D721Med (cell line): ENCODE measurements around the gene DUSP28.
A peak's percentile ranks its signal among the peaks of the same experiment; 100 is the strongest.

Experiments
- DNase-seq: peaks from one replicate; pipeline ENCODE4 v3.0.0; 2011; ENCODE audit warnings: low spot score; ENCODE audit not compliant: insufficient read length
- FAIRE-seq: peaks from 2 replicates; lab custom pipeline; 2011; peaks lifted over from hg19 to GRCh38; lab: Jason Lieb, UNC
- CTCF ChIP-seq: IDR thresholded peaks from 2 replicates; pipeline ENCODE4 v1.5.1; 2012; ENCODE audit warnings: mild to moderate bottlenecking, control low read depth; ENCODE audit not compliant: insufficient read depth; ENCODE audit errors: missing control alignments

Gene DUSP28

GRCh38 chr2:240585101-240585500 lies 24.9 kb downstream of the DUSP28 start:
- DNase-seq (no peak), FAIRE-seq (no peak)
- TF ChIP-seq CTCF, result no peak

- no peak for DNase-seq
- no peak for FAIRE-seq
- no peak for TF ChIP-seq CTCF
Measured at GRCh38 chr2:240585681-240586197, 25.6 kb downstream of the DUSP28 start.

- FAIRE-seq (no peak), DNase-seq (peak; percentile 90)
- TF ChIP-seq CTCF, result no peak
Measured at GRCh38 chr2:240586198-240586918, 26.2 kb downstream of the DUSP28 start, which contains the start of gene CAPN10. CAPN10 (plus strand) TSS chr2:240586734; CDS start chr2:240586912, 178 bp downstream.

- TF ChIP-seq CTCF, result no peak
- FAIRE-seq (no peak), DNase-seq (no peak)
Measured at GRCh38 chr2:240586919-240587800, 27.0 kb downstream of the DUSP28 start.

- DNase-seq (no peak), FAIRE-seq (no peak)
- TF ChIP-seq CTCF, result no peak
Measured at GRCh38 chr2:240588006-240588655, 28.0 kb downstream of the DUSP28 start.

GRCh38 chr2:240588669-240589068 lies 28.5 kb downstream of the DUSP28 start:
- TF ChIP-seq CTCF, result no peak
- DNase-seq (no peak), FAIRE-seq (no peak)
